Measurements from ENCODE around the gene DPP6.

The DPP6 gene

GRCh38 chr7:154425271-154425670, 373.1 kb downstream of the DPP6 start:
- DNase-seq: no peak

- no peak for DNase-seq
Observed at GRCh38 chr7:154426778-154427177, 374.6 kb downstream of the DPP6 start.

GRCh38 chr7:154427533-154427932, 375.3 kb downstream of the DPP6 start:
- DNase-seq: no peak

GRCh38 chr7:154429666-154430404, 377.6 kb downstream of the DPP6 start:
- DNase-seq: no peak

GRCh38 chr7:154430640-154431039, 378.4 kb downstream of the DPP6 start:
- DNase-seq: no peak

GRCh38 chr7:154431045-154431444, 378.8 kb downstream of the DPP6 start:
- DNase-seq: no peak

- no peak for DNase-seq
Observed at GRCh38 chr7:154433632-154434598, 381.7 kb downstream of the DPP6 start.

GRCh38 chr7:154436560-154436959, 384.4 kb downstream of the DPP6 start:
- no peak for DNase-seq

- DNase-seq: no peak
Observed at GRCh38 chr7:154437234-154437633, 385.0 kb downstream of the DPP6 start.

GRCh38 chr7:154438571-154439367, 386.6 kb downstream of the DPP6 start:
- DNase-seq: no peak

GRCh38 chr7:154440058-154440457, 387.9 kb downstream of the DPP6 start:
- DNase-seq: no peak

GRCh38 chr7:154440651-154441050, 388.5 kb downstream of the DPP6 start:
- DNase-seq: no peak

GRCh38 chr7:154441811-154442210, 389.6 kb downstream of the DPP6 start:
- no peak for DNase-seq

- no peak for DNase-seq
Observed at GRCh38 chr7:154442939-154443338, 390.7 kb downstream of the DPP6 start.

- no peak for DNase-seq
Observed at GRCh38 chr7:154450451-154450850, 398.3 kb downstream of the DPP6 start.

- DNase-seq: no peak
Observed at GRCh38 chr7:154451480-154452457, 399.6 kb downstream of the DPP6 start.

GRCh38 chr7:154463794-154464193, 411.6 kb downstream of the DPP6 start:
- no peak for DNase-seq

- no peak for DNase-seq
Observed at GRCh38 chr7:154469652-154470051, 417.5 kb downstream of the DPP6 start.

GRCh38 chr7:154472343-154472742, 420.1 kb downstream of the DPP6 start:
- no peak for DNase-seq

GRCh38 chr7:154473360-154473759, 421.2 kb downstream of the DPP6 start:
- DNase-seq: no peak

GRCh38 chr7:154474903-154475520, 422.8 kb downstream of the DPP6 start:
- DNase-seq: no peak

Data from activated CD4-positive, alpha-beta T cell treated with anti-CD3 and anti-CD28 coated beads, Interleukin-10, Interleukin-2, amounts not matched to agents 100 ng/mL and 50 ng/mL, durations not matched to agents 16 hours and 8 hours (primary cell).